Esophagus muscularis mucosa (tissue), 3 donors: Measurements from ENCODE around the gene EIF4G3.

Experiments used
- CTCF ChIP-seq, 3 experiments: fragments of 200-600 bp in 2 of 3; fragments of 450-650 bp in 1 of 3; sonication (generic) in 2 of 3; IDR thresholded peaks; one replicate each; pipeline ENCODE4 v1.5.1; 2017 to 2019; ENCODE audit warnings: antibody characterized with exemption in 3 of 3, mild to moderate bottlenecking in 2 of 3, moderate library complexity in 1 of 3
- POLR2A ChIP-seq: fragments of 450-650 bp; IDR thresholded peaks from one replicate; pipeline ENCODE4 v1.6.1; 2017; ENCODE audit warnings: antibody characterized with exemption, moderate library complexity, mild to moderate bottlenecking, low read depth
- POLR2AphosphoS5 ChIP-seq, 2 donors: sonication (generic); formaldehyde crosslinking; IDR thresholded peaks; one replicate each; pipeline ENCODE4 v1.6.1; 2017; ENCODE audit warnings: antibody characterized with exemption in 2 of 2

GRCh38 chr1:21189906-21190500 is 13.3 kb upstream of the EIF4G3 start:
- TF ChIP-seq CTCF (IDR thresholded peaks at IDR 0.05) (no peak), POLR2A (no peak), POLR2AphosphoS5 (IDR thresholded peaks at IDR 0.05) (no peak)
